ENCODE measurements around the gene VN1R5.
A peak's percentile ranks its signal among the peaks of the same experiment; 100 is the strongest.
"Not testable (repeated sequence)": the region's sequence is repeated elsewhere in the genome, so short reads cannot be mapped to it uniquely, and the experiment has no call there.

Gene VN1R5

DNA sequence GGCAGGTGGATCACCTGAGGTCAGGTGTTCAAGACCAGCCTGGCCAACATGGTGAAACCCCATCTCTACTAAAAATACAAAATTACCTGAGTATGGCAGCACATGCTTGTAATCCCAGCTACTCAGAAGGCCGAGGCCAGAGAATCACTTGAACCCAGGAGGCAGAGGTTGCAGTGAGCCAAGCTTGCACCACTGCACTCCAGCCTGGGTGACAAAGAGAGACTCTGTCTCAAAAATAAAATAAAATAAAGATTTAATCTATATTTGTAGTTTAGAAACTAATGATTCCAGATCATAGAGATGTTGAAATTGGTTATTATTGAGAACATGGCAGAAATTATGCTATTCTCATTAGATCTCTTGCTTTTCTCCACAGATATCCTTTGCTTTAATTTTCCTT lies at the start of gene VN1R5:
VN1R5 (plus strand) TSS at position 301 of the 400 bp plus-strand sequence.
- not testable (repeated sequence) for H3K4me3 ChIP-seq (ENCODE audit: low read depth, low read length); H3K9ac ChIP-seq (ENCODE audit: low read depth, low read length); H3K27me3 ChIP-seq (ENCODE audit: control insufficient read depth, insufficient read depth, low read length); H3K36me3 ChIP-seq (ENCODE audit: control insufficient read depth, insufficient read depth, low read length); H3K4me1 ChIP-seq (ENCODE audit: control insufficient read depth, insufficient read depth, low read length); H3K27ac ChIP-seq (ENCODE audit: low read depth, low read length); H3K9me3 ChIP-seq (ENCODE audit: control insufficient read depth, insufficient read depth, low read length)

DNA sequence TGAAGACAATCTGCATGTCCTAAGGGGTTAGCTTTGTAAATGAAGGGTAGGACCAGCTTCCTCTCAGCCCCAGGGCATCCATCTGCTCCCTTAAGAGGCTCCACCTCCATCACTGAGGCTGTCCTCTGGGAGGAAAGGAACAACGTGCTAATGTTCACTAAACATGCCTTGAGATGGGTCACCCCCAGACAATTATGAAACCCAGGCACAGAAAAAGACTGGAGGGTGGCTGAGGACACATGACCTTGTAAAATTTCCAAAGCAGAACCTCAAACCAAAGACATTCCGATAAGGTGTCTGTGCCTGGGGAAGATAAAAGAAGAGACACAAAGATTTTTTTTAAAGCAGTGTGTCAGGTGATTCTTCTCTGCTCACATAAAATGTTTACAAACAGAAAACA lies 46.5 kb upstream of the VN1R5 start:
- H3K9me3 ChIP-seq (ENCODE audit: control insufficient read depth, insufficient read depth, low read length), result no peaks in the 10 kb centered on the region
- peak overlapping the region; percentile 95 for H3K4me3 ChIP-seq (ENCODE audit: low read depth, low read length)
- peaks cover 5% of the 10 kb centered on the region; the same call in 1 of the 2 replicates for H3K36me3 ChIP-seq (ENCODE audit: control insufficient read depth, insufficient read depth, low read length)
- no peak overlapping the region for H3K9ac ChIP-seq (ENCODE audit: low read depth, low read length)
- no peak overlapping the region for H3K27ac ChIP-seq (ENCODE audit: low read depth, low read length)
- peaks cover 17% of the 10 kb centered on the region for H3K4me1 ChIP-seq (ENCODE audit: control insufficient read depth, insufficient read depth, low read length)
- no peaks in the 10 kb centered on the region for H3K27me3 ChIP-seq (ENCODE audit: control insufficient read depth, insufficient read depth, low read length)

DNA sequence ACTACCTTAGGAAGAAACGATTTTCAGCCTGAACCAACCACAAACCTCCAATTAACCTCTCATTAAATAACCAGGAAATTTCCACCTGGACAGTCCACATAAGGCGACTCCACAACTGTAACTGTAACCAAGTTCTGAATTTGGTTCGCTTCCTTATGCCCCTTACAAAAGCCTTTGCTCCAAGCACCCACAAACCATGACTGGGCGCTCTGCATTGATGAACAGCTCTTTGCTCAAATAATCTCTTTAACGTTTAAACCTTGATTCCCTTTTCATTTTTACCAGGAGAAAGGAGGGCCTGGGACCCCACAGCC lies 45.9 kb upstream of the VN1R5 start:
- H3K4me3 ChIP-seq (ENCODE audit: low read depth, low read length), result peak overlapping the region; percentile 95
- no peaks in the 10 kb centered on the region for H3K27me3 ChIP-seq (ENCODE audit: control insufficient read depth, insufficient read depth, low read length)
- H3K4me1 ChIP-seq (ENCODE audit: control insufficient read depth, insufficient read depth, low read length), result peaks cover 17% of the 10 kb centered on the region
- H3K36me3 ChIP-seq (ENCODE audit: control insufficient read depth, insufficient read depth, low read length), result peaks cover 5% of the 10 kb centered on the region; the same call in 1 of the 2 replicates
- H3K9me3 ChIP-seq (ENCODE audit: control insufficient read depth, insufficient read depth, low read length), result no peaks in the 10 kb centered on the region
- peak overlapping the region; percentile 69 for H3K9ac ChIP-seq (ENCODE audit: low read depth, low read length)
- H3K27ac ChIP-seq (ENCODE audit: low read depth, low read length), result peak overlapping the region; percentile 84

DNA sequence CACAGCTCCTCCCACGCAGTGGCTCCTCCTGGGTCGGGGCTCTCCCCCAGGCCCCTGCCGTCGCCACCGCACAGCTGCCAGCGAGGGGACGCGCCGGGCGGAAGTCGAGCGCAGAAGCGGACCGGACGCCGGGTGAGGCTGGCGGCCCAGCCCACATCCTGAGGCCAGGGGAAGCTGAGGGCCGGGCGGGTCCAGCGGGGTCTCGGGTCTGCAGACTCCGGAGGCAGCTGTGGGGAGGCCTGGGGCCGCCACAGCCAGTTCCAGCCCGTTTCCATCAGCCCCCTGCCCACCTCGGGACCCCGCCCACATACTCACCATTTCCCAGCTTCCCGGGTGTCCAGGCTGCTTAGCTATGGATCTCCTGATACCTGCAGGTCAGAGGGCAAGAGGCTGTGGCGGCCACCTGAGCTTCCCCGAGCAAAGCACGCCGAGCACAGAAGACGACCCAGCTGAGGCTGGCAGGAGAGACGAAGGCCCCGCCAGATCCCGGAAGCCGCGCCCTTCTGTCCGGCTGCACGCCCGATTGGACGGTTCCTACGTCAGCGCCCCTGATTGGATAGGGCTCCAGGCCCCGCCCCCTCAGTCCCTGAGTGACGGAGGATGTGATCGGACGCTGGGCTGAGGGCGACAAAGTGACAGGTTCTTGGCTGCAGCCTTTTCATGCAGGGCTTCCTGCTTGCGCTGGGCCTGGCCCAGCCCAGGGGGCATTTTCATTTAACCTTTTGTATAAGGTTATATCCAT lies 45.3 kb upstream of the VN1R5 start:
- no peaks in the 10 kb centered on the region for H3K27me3 ChIP-seq (ENCODE audit: control insufficient read depth, insufficient read depth, low read length)
- H3K9ac ChIP-seq (ENCODE audit: low read depth, low read length), result peak overlapping the region; percentile 69
- H3K4me1 ChIP-seq (ENCODE audit: control insufficient read depth, insufficient read depth, low read length), result peaks cover 22% of the 10 kb centered on the region
- H3K4me3 ChIP-seq (ENCODE audit: low read depth, low read length), result peak overlapping the region; percentile 95
- H3K36me3 ChIP-seq (ENCODE audit: control insufficient read depth, insufficient read depth, low read length), result peaks cover 5% of the 10 kb centered on the region; the same call in 1 of the 2 replicates
- peak overlapping the region; percentile 84 for H3K27ac ChIP-seq (ENCODE audit: low read depth, low read length)
- no peaks in the 10 kb centered on the region for H3K9me3 ChIP-seq (ENCODE audit: control insufficient read depth, insufficient read depth, low read length)

DNA sequence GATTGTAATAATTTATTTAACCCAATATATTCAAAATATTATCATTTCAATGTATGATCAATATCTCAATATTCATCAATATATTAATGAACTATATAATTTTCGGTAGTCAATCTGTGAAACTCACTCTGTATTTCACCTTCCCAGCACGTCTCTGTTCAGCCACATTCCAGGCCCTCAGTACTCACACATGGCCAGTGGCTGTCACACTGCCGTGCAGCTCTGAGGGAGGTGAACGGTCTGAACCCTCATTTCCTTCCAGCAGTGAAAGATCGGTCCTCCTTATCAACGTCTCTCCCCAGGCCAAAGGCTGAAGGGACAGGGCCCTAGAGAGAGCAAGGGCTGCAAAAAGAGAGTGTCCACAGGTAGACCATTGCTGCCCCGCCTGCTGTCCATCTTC lies 44.5 kb upstream of the VN1R5 start:
- H3K27me3 ChIP-seq (ENCODE audit: control insufficient read depth, insufficient read depth, low read length), result no peaks in the 10 kb centered on the region
- H3K27ac ChIP-seq (ENCODE audit: low read depth, low read length), result no peak overlapping the region
- H3K4me3 ChIP-seq (ENCODE audit: low read depth, low read length), result peak overlapping the region; percentile 95; the same call in 1 of the 2 replicates
- H3K9me3 ChIP-seq (ENCODE audit: control insufficient read depth, insufficient read depth, low read length), result no peaks in the 10 kb centered on the region
- peaks cover 25% of the 10 kb centered on the region for H3K4me1 ChIP-seq (ENCODE audit: control insufficient read depth, insufficient read depth, low read length)
- H3K9ac ChIP-seq (ENCODE audit: low read depth, low read length), result no peak overlapping the region
- peaks cover 1% of the 10 kb centered on the region; the same call in 1 of the 2 replicates for H3K36me3 ChIP-seq (ENCODE audit: control insufficient read depth, insufficient read depth, low read length)

DNA sequence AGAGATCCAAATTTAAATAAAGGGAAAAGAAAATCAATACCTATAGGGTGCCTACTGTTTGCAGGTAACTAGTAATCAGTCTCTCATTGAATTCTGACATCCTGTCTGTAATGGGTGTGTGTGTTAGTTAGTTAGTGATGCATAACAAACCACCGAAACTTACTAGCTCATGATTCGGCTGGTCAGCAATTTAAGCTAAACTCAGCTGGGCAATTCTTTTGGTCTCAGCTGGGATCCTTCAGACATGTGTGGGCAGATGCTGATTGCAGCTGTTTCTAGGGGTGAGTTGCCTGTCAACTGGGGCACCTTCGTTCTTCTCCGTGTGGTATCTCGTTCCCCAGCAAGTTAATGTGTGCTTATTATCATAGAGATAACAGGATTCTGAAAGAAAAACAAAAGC lies 43.9 kb upstream of the VN1R5 start:
- Histone ChIP-seq H3K36me3 (ENCODE audit: control insufficient read depth, insufficient read depth, low read length) (no peaks in the 10 kb centered on the region), H3K27me3 (ENCODE audit: control insufficient read depth, insufficient read depth, low read length) (no peaks in the 10 kb centered on the region), H3K4me3 (ENCODE audit: low read depth, low read length) (no peak overlapping the region), H3K4me1 (ENCODE audit: control insufficient read depth, insufficient read depth, low read length) (peaks cover 26% of the 10 kb centered on the region), H3K9ac (ENCODE audit: low read depth, low read length) (no peak overlapping the region), H3K9me3 (ENCODE audit: control insufficient read depth, insufficient read depth, low read length) (no peaks in the 10 kb centered on the region), H3K27ac (ENCODE audit: low read depth, low read length) (no peak overlapping the region)

DNA sequence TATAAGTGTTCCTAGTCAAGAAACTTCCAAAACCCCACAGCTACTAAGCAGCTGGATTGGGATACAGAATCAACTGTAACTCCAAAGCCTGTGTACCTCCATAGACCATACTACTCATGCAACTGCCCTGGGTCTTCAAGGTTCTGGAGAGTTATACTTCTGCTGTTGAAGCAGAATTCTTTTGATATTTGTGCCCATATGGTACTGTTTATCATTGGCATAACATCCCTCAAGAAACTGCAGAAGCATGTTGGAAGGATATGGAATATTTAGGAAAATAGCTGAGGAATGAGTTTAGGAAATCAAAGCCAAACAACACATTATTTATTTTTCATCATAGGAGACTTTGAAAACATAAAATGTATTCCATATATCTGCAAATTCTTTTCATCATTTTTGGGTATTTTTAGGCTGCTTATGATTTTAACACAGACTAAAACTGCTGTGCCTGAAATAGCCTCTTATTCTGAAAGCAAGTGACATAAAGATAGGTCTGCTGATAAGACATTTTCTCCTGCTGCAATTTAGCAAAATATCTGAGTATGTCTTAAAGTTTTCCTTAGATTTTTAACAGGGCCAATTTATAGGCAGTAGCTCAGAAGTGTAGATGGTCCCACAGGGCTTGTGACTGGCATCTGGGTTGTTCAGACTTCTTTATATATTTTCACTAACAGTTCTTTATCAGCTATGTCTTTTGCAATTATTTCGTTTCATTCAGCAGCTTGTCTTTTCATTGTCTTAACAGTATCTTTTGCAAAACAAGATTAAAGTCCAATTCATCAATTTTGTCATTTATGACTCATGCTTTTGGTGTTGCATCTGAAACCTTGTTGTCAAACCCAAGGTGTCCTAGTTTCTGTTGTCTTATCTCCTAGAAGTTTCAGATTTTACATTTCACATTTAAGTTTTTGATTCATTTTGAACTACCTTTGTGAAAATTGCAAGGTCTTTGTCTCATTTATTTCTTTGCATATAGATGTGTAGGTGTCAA lies 43.0 kb upstream of the VN1R5 start:
- no peaks in the 10 kb centered on the region for H3K27me3 ChIP-seq (ENCODE audit: control insufficient read depth, insufficient read depth, low read length)
- H3K27ac ChIP-seq (ENCODE audit: low read depth, low read length), result no peak overlapping the region
- H3K4me1 ChIP-seq (ENCODE audit: control insufficient read depth, insufficient read depth, low read length), result peaks cover 26% of the 10 kb centered on the region
- H3K36me3 ChIP-seq (ENCODE audit: control insufficient read depth, insufficient read depth, low read length), result no peaks in the 10 kb centered on the region
- H3K9ac ChIP-seq (ENCODE audit: low read depth, low read length), result no peak overlapping the region
- no peaks in the 10 kb centered on the region for H3K9me3 ChIP-seq (ENCODE audit: control insufficient read depth, insufficient read depth, low read length)
- no peak overlapping the region for H3K4me3 ChIP-seq (ENCODE audit: low read depth, low read length)

DNA sequence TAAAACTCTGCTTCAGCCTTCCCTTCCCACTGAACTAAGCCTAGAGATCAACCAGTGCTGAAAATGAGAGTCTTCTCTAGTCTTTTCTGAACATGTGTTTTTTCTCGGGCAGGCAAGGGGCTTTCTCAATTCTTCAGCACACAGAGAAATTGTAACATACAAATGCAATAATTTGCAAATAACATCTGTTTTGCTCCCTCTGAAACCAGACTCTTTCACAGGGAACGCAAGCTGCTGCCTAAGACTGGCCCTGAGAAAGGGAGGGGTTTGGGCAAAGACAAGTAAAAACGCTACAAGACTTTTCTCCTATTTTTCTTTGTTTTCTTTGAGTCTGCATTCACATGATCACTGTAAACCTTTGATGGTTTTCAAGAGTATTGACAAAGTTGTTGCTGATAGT lies 39.6 kb upstream of the VN1R5 start:
- Histone ChIP-seq H3K4me3 (ENCODE audit: low read depth, low read length) (no peak overlapping the region), H3K4me1 (ENCODE audit: control insufficient read depth, insufficient read depth, low read length) (peaks cover 11% of the 10 kb centered on the region; the same call in 1 of the 2 replicates), H3K9ac (ENCODE audit: low read depth, low read length) (no peak overlapping the region), H3K9me3 (ENCODE audit: control insufficient read depth, insufficient read depth, low read length) (no peaks in the 10 kb centered on the region), H3K36me3 (ENCODE audit: control insufficient read depth, insufficient read depth, low read length) (no peaks in the 10 kb centered on the region), H3K27ac (ENCODE audit: low read depth, low read length) (no peak overlapping the region), H3K27me3 (ENCODE audit: control insufficient read depth, insufficient read depth, low read length) (no peaks in the 10 kb centered on the region)

DNA sequence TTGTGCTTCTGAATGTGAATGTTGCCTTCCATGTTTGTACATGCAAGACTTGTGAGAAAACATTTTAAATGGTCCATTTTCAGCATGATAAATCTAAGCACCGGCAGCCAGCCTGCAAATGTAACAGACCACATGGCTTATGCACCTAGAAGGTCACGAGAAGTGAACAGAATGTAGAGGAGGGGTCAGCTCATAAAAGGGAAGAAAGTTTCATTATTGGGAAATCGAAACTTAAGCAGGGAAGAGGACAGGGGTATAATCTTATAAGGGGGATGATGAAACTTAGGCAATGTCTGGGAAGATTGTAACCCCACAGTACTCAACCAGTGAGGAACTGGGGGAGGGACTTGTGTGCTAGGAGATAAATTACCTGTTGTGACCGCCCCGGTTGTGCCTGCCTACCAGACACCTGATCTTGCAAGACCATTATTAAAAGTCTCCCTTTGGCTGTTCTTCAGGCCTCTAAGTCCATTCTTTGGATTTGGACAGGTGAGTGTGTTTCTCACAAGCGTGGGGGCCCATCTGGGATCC lies 37.7 kb upstream of the VN1R5 start:
- H3K4me1 ChIP-seq (ENCODE audit: control insufficient read depth, insufficient read depth, low read length), result peaks cover 10% of the 10 kb centered on the region; the same call in 1 of the 2 replicates
- no peaks in the 10 kb centered on the region for H3K36me3 ChIP-seq (ENCODE audit: control insufficient read depth, insufficient read depth, low read length)
- H3K4me3 ChIP-seq (ENCODE audit: low read depth, low read length), result no peak overlapping the region
- H3K27ac ChIP-seq (ENCODE audit: low read depth, low read length), result no peak overlapping the region
- peaks cover 4% of the 10 kb centered on the region; the same call in 1 of the 2 replicates for H3K9me3 ChIP-seq (ENCODE audit: control insufficient read depth, insufficient read depth, low read length)
- H3K27me3 ChIP-seq (ENCODE audit: control insufficient read depth, insufficient read depth, low read length), result no peaks in the 10 kb centered on the region
- no peak overlapping the region for H3K9ac ChIP-seq (ENCODE audit: low read depth, low read length)

DNA sequence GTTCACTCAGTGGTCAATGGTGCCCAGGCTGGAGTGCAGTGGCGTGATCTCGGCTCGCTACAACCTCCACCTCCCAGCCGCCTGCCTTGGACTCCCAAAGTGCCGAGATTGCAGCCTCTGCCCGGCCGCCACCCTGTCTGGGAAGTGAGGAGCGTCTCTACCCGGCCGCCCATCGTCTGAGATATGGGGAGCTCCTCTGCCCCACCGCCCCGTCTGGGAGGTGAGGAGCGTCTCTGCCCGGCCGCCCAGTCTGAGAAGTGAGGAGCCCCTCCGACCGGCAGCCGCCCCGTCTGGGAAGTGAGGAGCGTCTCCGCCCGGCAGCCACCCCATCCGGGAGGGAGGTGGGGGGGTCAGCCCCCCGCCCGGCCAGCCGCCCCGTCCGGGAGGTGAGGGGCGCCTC lies 35.6 kb upstream of the VN1R5 start:
- H3K4me3 ChIP-seq (ENCODE audit: low read depth, low read length); H3K36me3 ChIP-seq (ENCODE audit: control insufficient read depth, insufficient read depth, low read length); H3K9ac ChIP-seq (ENCODE audit: low read depth, low read length); H3K9me3 ChIP-seq (ENCODE audit: control insufficient read depth, insufficient read depth, low read length); H3K4me1 ChIP-seq (ENCODE audit: control insufficient read depth, insufficient read depth, low read length); H3K27ac ChIP-seq (ENCODE audit: low read depth, low read length); H3K27me3 ChIP-seq (ENCODE audit: control insufficient read depth, insufficient read depth, low read length): not testable (repeated sequence)

DNA sequence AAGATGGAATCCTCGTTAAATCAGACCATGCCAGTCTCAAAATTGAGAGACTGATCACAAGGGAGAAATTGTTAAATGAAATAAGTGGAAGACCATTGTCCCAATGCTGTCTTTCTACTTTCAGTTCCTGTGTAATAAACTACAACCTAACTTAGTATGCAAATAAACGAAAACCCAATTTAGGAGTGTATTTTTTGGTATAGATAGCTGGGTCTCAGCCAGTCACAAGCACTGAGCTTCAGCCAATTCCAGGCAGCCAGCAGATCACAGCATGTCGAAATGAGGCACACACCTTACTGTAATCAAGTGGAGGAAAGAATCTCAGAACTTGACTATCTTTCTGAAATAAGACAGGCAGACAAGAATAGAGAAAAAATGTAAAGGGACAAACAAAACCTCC lies 33.0 kb upstream of the VN1R5 start:
- Histone ChIP-seq H3K4me3 (ENCODE audit: low read depth, low read length) (no peak overlapping the region), H3K9me3 (ENCODE audit: control insufficient read depth, insufficient read depth, low read length) (peaks cover 11% of the 10 kb centered on the region), H3K27ac (ENCODE audit: low read depth, low read length) (no peak overlapping the region), H3K36me3 (ENCODE audit: control insufficient read depth, insufficient read depth, low read length) (no peaks in the 10 kb centered on the region), H3K9ac (ENCODE audit: low read depth, low read length) (no peak overlapping the region), H3K27me3 (ENCODE audit: control insufficient read depth, insufficient read depth, low read length) (no peaks in the 10 kb centered on the region), H3K4me1 (ENCODE audit: control insufficient read depth, insufficient read depth, low read length) (no peaks in the 10 kb centered on the region)
